Measurements from ENCODE around the gene TECTA. TPM values are rescaled to one million over a fixed set of nuclear protein-coding genes. Genes with fewer than 3 reads are reported as not detected.
"Not testable (repeated sequence)": the region's sequence is repeated elsewhere in the genome, so short reads cannot be mapped to it uniquely, and the experiment has no call there.

TECTA gene
- total RNA-seq, 1 donor from 2014 or later: 0.67 TPM

DNA sequence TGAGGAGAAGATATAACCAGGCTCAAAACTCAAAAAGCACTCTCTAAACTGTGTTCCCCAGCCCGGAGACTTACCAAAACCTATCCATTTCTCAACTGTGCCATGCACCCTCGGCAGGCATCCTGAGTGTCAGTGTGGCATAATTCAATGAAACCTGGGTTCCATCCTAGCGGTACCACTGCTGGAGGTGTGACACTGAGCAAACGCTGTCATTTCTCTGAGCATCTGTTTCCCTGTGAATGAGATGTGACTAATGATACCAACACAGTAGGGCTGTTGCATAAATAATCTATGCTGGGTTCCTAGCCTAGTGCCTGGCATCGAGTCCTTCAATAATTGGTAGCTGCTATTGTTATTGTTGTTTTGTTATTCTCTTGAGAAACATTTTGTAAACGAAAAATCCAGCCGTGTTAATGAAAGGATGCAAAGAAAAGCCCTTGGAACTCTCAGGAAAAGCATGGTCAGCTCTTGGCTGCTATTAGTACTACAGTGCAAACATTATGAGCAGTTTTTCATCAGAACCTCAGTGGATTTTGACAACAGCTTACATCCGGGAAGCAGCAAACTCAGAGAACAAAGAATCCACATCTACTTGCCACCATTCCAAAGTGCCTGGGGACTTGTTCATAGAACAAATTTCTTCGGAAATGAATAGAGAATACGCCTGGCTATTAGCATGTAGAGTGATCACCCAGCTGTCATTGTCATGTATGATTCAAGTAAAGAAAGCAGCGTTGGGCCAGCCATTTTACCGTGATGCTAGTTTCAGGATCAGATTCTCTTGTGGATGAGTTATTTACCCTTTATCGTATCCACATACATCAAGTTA, 53.7 kb downstream of the TECTA start:
- H3K4me3 ChIP-seq (ENCODE audit: low read depth, low read length): no peak overlapping the region
- H3K27me3 ChIP-seq (ENCODE audit: control insufficient read depth, insufficient read depth, low read length): no peaks in the 10 kb centered on the region
- TF ChIP-seq, protein P1, sequence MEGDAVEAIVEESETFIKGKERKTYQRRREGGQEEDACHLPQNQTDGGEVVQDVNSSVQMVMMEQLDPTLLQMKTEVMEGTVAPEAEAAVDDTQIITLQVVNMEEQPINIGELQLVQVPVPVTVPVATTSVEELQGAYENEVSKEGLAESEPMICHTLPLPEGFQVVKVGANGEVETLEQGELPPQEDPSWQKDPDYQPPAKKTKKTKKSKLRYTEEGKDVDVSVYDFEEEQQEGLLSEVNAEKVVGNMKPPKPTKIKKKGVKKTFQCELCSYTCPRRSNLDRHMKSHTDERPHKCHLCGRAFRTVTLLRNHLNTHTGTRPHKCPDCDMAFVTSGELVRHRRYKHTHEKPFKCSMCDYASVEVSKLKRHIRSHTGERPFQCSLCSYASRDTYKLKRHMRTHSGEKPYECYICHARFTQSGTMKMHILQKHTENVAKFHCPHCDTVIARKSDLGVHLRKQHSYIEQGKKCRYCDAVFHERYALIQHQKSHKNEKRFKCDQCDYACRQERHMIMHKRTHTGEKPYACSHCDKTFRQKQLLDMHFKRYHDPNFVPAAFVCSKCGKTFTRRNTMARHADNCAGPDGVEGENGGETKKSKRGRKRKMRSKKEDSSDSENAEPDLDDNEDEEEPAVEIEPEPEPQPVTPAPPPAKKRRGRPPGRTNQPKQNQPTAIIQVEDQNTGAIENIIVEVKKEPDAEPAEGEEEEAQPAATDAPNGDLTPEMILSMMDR (IDR thresholded peaks at IDR 0.05; ENCODE audit: insufficient read depth, low read length, poor library complexity, severe bottlenecking): no peak
- no peaks in the 10 kb centered on the region for H3K36me3 ChIP-seq (ENCODE audit: control insufficient read depth, insufficient read depth, low read length)
- no peak for DNase-seq (ENCODE audit: low read depth)

DNA sequence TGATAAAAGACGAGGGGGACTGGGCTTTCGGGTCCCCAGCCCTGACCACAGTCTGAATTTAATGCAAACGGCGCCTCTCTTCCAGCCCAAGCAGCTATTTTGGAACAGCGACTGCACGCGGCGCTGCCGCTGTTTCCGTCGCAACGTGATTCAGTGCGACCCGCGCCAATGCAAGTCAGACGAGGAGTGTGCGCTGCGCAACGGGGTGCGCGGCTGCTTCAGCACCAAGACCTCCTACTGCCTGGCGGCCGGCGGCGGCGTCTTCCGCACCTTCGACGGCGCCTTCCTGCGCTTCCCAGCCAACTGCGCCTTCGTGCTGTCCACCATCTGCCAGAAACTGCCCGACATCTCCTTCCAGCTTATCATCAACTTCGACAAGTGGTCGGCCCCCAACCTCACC, 56.7 kb downstream of the TECTA start:
- H3K4me3 ChIP-seq (ENCODE audit: low read depth, low read length): no peak overlapping the region
- no peaks in the 10 kb centered on the region for H3K27me3 ChIP-seq (ENCODE audit: control insufficient read depth, insufficient read depth, low read length)
- H3K36me3 ChIP-seq (ENCODE audit: control insufficient read depth, insufficient read depth, low read length): no peaks in the 10 kb centered on the region
- DNase-seq (ENCODE audit: low read depth): no peak
- TF ChIP-seq, protein P1 (IDR thresholded peaks at IDR 0.05; ENCODE audit: insufficient read depth, low read length, poor library complexity, severe bottlenecking): no peak

DNA sequence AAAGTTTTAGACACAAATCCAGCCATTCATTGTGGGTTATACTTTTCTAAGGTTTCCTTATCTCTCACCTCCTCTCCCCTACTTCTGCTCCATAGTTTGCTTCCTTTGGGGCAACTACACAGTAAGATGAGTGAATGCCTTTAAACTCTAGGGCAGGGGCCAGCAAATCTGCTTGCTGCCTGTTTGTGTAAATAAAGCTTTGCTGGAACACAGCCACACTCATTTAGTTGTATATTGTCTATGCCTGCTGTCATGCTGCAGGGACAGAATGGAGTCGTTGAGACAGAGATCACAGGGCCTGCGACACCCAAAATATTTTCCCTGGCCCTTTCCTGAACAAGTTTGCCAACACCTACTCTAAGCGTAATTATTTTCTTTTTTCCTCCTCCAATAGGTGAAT, 58.7 kb downstream of the TECTA start:
- Histone ChIP-seq H3K4me3 (ENCODE audit: low read depth, low read length) (no peak overlapping the region), H3K27me3 (ENCODE audit: control insufficient read depth, insufficient read depth, low read length) (no peaks in the 10 kb centered on the region), H3K36me3 (ENCODE audit: control insufficient read depth, insufficient read depth, low read length) (no peaks in the 10 kb centered on the region)
- DNase-seq (ENCODE audit: low read depth): no peak
- TF ChIP-seq, protein P1 (IDR thresholded peaks at IDR 0.05; ENCODE audit: insufficient read depth, low read length, poor library complexity, severe bottlenecking): no peak

DNA sequence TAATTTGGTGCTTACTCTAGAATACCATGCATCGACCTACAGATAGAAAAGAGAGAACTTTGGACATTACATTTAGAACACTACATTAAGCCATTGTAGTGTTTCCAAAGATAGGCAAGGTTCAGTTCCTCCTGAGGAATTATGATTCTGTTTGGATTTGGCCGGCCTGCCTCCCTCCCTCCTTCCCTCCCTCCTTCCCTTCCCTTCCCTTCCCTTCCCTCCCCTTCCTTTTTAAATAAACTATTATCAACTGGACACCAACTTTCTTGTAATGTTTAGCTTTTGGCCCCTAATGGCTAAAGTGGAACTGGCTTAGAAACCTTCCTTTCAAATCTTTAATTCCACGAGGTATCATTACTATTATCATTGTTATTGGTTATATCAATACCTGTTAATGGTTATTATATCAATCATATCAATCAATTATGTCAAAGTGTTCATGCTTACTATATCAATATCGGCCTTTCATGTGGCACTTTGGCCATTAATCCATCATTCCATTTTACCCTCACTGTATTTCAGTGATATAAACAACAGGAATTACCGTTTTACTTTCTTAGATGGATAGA, 60.4 kb downstream of the TECTA start:
- Histone ChIP-seq H3K4me3 (ENCODE audit: low read depth, low read length) (no peak overlapping the region), H3K27me3 (ENCODE audit: control insufficient read depth, insufficient read depth, low read length) (no peaks in the 10 kb centered on the region)
- TF ChIP-seq, protein P1 (IDR thresholded peaks at IDR 0.05; ENCODE audit: insufficient read depth, low read length, poor library complexity, severe bottlenecking): no peak

DNA sequence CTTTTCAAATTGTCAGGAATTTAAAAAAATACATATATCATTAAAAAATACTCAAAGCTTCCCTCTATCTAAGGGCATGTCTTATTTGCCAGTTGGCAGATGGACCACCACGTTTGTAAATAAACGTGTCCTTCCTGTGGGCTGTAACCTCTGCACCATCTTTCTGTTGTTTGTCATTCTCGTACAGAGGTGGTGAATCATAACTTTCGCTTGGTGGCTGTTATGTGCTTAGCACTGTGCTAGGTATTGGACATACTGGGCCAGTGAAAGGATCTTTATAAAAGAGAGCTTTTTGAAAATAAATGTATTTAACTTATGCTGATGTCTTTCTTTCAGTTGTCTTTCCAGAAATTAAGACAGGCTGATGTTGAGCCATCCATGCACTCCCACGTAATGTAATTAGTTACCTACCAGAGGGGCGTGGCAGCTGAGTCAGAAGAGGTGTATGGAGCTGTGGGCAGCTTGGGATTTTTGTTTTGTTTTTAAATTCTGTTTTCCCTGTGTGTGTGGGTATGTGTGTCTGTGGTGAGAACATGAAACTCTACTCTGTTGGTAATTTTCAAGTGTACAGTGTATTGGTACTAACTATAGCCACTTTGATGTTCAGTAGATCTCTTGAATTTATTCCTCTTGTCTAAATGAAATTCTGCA, 62.7 kb downstream of the TECTA start:
- no peak overlapping the region for H3K4me3 ChIP-seq (ENCODE audit: low read depth, low read length)
- DNase-seq (ENCODE audit: low read depth): no peak
- H3K36me3 ChIP-seq (ENCODE audit: control insufficient read depth, insufficient read depth, low read length): no peaks in the 10 kb centered on the region
- H3K27me3 ChIP-seq (ENCODE audit: control insufficient read depth, insufficient read depth, low read length): no peaks in the 10 kb centered on the region
- TF ChIP-seq, protein P1 (IDR thresholded peaks at IDR 0.05; ENCODE audit: insufficient read depth, low read length, poor library complexity, severe bottlenecking): no peak

More for the DNA sequence above, 60.4 kb downstream of the TECTA start:
- no peak for DNase-seq (ENCODE audit: low read depth)
- H3K36me3 ChIP-seq (ENCODE audit: control insufficient read depth, insufficient read depth, low read length): no peaks in the 10 kb centered on the region

DNA sequence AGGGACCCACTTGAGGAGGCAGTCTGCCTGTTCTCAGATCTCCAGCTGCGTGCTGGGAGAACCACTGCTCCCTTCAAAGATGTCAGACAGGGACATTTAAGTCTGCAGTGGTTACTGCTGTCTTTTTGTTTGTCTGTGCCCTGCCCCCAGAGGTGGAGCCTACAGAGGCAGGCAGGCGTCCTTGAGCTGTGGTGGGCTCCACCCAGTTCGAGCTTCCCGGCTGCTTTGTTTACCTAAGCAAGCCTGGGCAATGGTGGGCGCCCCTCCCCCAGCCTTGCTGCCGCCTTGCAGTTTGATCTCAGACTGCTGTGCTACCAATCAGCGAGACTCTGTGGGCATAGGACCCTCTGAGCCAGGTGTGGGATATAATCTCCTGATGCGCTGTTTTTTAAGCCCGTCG, 76.6 kb downstream of the TECTA start:
- H3K27me3 ChIP-seq (ENCODE audit: control insufficient read depth, insufficient read depth, low read length); H3K36me3 ChIP-seq (ENCODE audit: control insufficient read depth, insufficient read depth, low read length); DNase-seq (ENCODE audit: low read depth); H3K4me3 ChIP-seq (ENCODE audit: low read depth, low read length): not testable (repeated sequence)
